SK-N-SH treated with all-trans-retinoic acid at 6 μM for 48 hours (cell line): ENCODE measurements around the gene DCDC2.

Experiments used
- ATAC-seq: fragments of 200-7000 bp; cut with Tn5 transposase; 3 replicates; pipeline ENCODE4 v1.9.1; 2020; ENCODE audit warnings: mild to moderate bottlenecking, moderate library complexity
- BACH2 ChIP-seq: fragments of 250-450 bp; sonication (Bioruptor Pico); IDR thresholded peaks from 2 replicates; pipeline ENCODE4 v1.9.0; 2021; ENCODE audit warnings: mild to moderate bottlenecking, borderline replicate concordance
- CSDC2 ChIP-seq: fragments of 250-450 bp; sonication (Bioruptor Pico); IDR thresholded peaks from 2 replicates; pipeline ENCODE4 v1.5.0; 2020; ENCODE audit warnings: mild to moderate bottlenecking, moderate library complexity
- ESRRG ChIP-seq: fragments of 250-450 bp; sonication (Bioruptor Pico); IDR thresholded peaks from 2 replicates; pipeline ENCODE4 v1.6.1; 2021; ENCODE audit warnings: mild to moderate bottlenecking
- ISL1 ChIP-seq: fragments of 250-450 bp; sonication (Bioruptor Pico); IDR thresholded peaks from 2 replicates; pipeline ENCODE4 v2.1.2; 2022; ENCODE audit warnings: mild to moderate bottlenecking, moderate library complexity
- OSR1 ChIP-seq: fragments of 250-450 bp; sonication (Bioruptor Pico); IDR thresholded peaks from 2 replicates; pipeline ENCODE4 v1.8.0; 2022; ENCODE audit warnings: moderate library complexity, mild to moderate bottlenecking, inconsistent platforms
- PPARA ChIP-seq: fragments of 250-450 bp; sonication (Bioruptor Pico); IDR thresholded peaks from 2 replicates; pipeline ENCODE4 v1.5.0; 2020; ENCODE audit warnings: mild to moderate bottlenecking, borderline replicate concordance
- RARB ChIP-seq: fragments of 250-450 bp; sonication (Bioruptor Pico); IDR thresholded peaks from 2 replicates; pipeline ENCODE4 v1.8.0; 2021; ENCODE audit warnings: mild to moderate bottlenecking, moderate library complexity
- SNAI2 ChIP-seq: fragments of 250-450 bp; sonication (Bioruptor Pico); IDR thresholded peaks from 2 replicates; pipeline ENCODE4 v1.5.0; 2020; ENCODE audit warnings: mild to moderate bottlenecking, moderate library complexity
- TCF4 ChIP-seq: fragments of 250-450 bp; sonication (Bioruptor Pico); IDR thresholded peaks from 2 replicates; pipeline ENCODE4 v1.8.0; 2021; ENCODE audit warnings: mild to moderate bottlenecking, moderate library complexity, borderline replicate concordance
- ZC3H10 ChIP-seq: fragments of 250-450 bp; sonication (Bioruptor Pico); IDR thresholded peaks from 2 replicates; pipeline ENCODE4 v1.5.1; 2021; ENCODE audit warnings: mild to moderate bottlenecking, moderate library complexity
- ZFP30 ChIP-seq: fragments of 450-650 bp; formaldehyde crosslinking; IDR thresholded peaks from 2 replicates; pipeline ENCODE4 v1.5.0; 2022; ENCODE audit warnings: mild to moderate bottlenecking, moderate library complexity
- ZNF565 ChIP-seq: fragments of 450-650 bp; formaldehyde crosslinking; conservative IDR thresholded peaks from 2 replicates; pipeline ENCODE4 v1.5.0; 2020; ENCODE audit warnings: low read depth, mild to moderate bottlenecking, moderate library complexity
- ZNF70 ChIP-seq: fragments of 450-650 bp; formaldehyde crosslinking; IDR thresholded peaks from 2 replicates; pipeline ENCODE4 v1.5.0; 2020; ENCODE audit warnings: mild to moderate bottlenecking, moderate library complexity
- TF ChIP-seq, protein P1 (sequence below): fragments of 250-450 bp; sonication (Bioruptor Pico); IDR thresholded peaks from 2 replicates; pipeline ENCODE4 v1.5.0; 2020; ENCODE audit warnings: mild to moderate bottlenecking, moderate library complexity
- TF ChIP-seq, protein P2 (sequence below): fragments of 250-450 bp; sonication (Bioruptor Pico); IDR thresholded peaks from 2 replicates; pipeline ENCODE4 v1.8.0; 2021; ENCODE audit warnings: low read depth, mild to moderate bottlenecking, moderate library complexity, borderline replicate concordance
- TF ChIP-seq, protein P3 (sequence below): fragments of 250-450 bp; sonication (Bioruptor Pico); IDR thresholded peaks from 2 replicates; pipeline ENCODE4 v1.5.1; 2021; ENCODE audit warnings: mild to moderate bottlenecking, moderate library complexity
- TF ChIP-seq, protein P4 (sequence below): fragments of 250-450 bp; sonication (Bioruptor Pico); IDR thresholded peaks from 2 replicates; pipeline ENCODE4 v1.8.0; 2020; ENCODE audit warnings: mild to moderate bottlenecking, moderate library complexity, borderline replicate concordance
- TF ChIP-seq, protein P5 (sequence below): fragments of 250-450 bp; sonication (Bioruptor Pico); IDR thresholded peaks from 2 replicates; pipeline ENCODE4 v1.5.1; 2020; ENCODE audit warnings: low read depth, mild to moderate bottlenecking, moderate library complexity

The DCDC2 gene

DNA sequence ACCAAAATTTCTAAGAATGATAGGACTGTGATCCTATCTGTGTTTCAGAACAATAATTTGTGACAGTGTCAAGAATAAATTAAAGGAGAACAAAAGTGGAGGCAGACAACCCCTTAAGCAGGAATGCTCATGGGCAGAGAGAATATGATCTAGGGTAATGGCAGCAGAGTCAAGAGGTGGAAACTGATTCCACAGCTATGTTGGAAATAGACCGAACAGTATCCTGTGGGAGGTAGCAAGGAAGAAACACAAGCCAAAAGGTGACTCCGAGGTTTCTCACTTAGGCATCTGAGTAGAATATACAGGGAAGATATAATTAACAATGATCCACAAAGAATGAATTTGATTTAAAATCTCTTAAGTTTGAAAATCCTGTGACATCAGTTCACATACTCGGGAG, 131.3 kb downstream of the DCDC2 start:
- no peak for ATAC-seq
- TF ChIP-seq SNAI2 (no peak), ZFP30 (CRISPR knock-in tag) (no peak), OSR1 (CRISPR knock-in tag) (no peak), ISL1 (CRISPR knock-in tag) (no peak)
- TF ChIP-seq, protein P1, sequence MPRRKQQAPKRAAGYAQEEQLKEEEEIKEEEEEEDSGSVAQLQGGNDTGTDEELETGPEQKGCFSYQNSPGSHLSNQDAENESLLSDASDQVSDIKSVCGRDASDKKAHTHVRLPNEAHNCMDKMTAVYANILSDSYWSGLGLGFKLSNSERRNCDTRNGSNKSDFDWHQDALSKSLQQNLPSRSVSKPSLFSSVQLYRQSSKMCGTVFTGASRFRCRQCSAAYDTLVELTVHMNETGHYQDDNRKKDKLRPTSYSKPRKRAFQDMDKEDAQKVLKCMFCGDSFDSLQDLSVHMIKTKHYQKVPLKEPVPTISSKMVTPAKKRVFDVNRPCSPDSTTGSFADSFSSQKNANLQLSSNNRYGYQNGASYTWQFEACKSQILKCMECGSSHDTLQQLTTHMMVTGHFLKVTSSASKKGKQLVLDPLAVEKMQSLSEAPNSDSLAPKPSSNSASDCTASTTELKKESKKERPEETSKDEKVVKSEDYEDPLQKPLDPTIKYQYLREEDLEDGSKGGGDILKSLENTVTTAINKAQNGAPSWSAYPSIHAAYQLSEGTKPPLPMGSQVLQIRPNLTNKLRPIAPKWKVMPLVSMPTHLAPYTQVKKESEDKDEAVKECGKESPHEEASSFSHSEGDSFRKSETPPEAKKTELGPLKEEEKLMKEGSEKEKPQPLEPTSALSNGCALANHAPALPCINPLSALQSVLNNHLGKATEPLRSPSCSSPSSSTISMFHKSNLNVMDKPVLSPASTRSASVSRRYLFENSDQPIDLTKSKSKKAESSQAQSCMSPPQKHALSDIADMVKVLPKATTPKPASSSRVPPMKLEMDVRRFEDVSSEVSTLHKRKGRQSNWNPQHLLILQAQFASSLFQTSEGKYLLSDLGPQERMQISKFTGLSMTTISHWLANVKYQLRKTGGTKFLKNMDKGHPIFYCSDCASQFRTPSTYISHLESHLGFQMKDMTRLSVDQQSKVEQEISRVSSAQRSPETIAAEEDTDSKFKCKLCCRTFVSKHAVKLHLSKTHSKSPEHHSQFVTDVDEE (CRISPR knock-in tag), result no peak

DNA sequence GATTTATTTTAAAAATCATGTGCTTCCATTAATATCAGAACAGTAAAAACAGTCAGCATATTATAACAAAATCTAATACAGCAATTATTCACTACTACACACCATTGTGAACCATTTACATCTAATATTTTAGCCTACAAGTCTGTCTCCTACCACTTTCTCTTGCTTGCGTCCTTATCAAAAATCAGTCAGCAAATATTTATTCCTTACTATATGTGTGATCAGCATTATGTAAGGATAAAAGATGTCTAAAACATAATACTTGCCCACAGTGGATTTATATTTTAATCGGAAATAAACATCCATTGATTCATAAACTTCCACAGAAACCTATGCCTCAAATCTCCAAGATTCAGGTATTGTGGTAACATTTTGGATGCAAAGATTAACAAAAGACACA, 132.0 kb downstream of the DCDC2 start:
- TF ChIP-seq ZFP30 (CRISPR knock-in tag) (no peak), ESRRG (no peak), OSR1 (CRISPR knock-in tag) (no peak), ZNF70 (CRISPR knock-in tag) (no peak), TCF4 (CRISPR knock-in tag) (no peak), PPARA (CRISPR knock-in tag) (no peak), CSDC2 (CRISPR knock-in tag) (no peak), ZNF565 (CRISPR knock-in tag) (no peak), SNAI2 (no peak), RARB (CRISPR knock-in tag) (no peak), BACH2 (CRISPR knock-in tag) (no peak)
- TF ChIP-seq, protein P2, sequence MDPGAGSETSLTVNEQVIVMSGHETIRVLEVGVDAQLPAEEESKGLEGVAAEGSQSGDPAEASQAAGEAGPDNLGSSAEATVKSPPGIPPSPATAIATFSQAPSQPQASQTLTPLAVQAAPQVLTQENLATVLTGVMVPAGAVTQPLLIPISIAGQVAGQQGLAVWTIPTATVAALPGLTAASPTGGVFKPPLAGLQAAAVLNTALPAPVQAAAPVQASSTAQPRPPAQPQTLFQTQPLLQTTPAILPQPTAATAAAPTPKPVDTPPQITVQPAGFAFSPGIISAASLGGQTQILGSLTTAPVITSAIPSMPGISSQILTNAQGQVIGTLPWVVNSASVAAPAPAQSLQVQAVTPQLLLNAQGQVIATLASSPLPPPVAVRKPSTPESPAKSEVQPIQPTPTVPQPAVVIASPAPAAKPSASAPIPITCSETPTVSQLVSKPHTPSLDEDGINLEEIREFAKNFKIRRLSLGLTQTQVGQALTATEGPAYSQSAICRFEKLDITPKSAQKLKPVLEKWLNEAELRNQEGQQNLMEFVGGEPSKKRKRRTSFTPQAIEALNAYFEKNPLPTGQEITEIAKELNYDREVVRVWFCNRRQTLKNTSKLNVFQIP, result no peak
- TF ChIP-seq, protein P3, sequence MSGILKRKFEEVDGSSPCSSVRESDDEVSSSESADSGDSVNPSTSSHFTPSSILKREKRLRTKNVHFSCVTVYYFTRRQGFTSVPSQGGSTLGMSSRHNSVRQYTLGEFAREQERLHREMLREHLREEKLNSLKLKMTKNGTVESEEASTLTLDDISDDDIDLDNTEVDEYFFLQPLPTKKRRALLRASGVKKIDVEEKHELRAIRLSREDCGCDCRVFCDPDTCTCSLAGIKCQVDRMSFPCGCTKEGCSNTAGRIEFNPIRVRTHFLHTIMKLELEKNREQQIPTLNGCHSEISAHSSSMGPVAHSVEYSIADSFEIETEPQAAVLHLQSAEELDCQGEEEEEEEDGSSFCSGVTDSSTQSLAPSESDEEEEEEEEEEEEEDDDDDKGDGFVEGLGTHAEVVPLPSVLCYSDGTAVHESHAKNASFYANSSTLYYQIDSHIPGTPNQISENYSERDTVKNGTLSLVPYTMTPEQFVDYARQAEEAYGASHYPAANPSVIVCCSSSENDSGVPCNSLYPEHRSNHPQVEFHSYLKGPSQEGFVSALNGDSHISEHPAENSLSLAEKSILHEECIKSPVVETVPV (CRISPR knock-in tag), result no peak
- TF ChIP-seq, protein P4, sequence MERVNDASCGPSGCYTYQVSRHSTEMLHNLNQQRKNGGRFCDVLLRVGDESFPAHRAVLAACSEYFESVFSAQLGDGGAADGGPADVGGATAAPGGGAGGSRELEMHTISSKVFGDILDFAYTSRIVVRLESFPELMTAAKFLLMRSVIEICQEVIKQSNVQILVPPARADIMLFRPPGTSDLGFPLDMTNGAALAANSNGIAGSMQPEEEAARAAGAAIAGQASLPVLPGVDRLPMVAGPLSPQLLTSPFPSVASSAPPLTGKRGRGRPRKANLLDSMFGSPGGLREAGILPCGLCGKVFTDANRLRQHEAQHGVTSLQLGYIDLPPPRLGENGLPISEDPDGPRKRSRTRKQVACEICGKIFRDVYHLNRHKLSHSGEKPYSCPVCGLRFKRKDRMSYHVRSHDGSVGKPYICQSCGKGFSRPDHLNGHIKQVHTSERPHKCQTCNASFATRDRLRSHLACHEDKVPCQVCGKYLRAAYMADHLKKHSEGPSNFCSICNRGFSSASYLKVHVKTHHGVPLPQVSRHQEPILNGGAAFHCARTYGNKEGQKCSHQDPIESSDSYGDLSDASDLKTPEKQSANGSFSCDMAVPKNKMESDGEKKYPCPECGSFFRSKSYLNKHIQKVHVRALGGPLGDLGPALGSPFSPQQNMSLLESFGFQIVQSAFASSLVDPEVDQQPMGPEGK (CRISPR knock-in tag), result no peak
- TF ChIP-seq, protein P5, sequence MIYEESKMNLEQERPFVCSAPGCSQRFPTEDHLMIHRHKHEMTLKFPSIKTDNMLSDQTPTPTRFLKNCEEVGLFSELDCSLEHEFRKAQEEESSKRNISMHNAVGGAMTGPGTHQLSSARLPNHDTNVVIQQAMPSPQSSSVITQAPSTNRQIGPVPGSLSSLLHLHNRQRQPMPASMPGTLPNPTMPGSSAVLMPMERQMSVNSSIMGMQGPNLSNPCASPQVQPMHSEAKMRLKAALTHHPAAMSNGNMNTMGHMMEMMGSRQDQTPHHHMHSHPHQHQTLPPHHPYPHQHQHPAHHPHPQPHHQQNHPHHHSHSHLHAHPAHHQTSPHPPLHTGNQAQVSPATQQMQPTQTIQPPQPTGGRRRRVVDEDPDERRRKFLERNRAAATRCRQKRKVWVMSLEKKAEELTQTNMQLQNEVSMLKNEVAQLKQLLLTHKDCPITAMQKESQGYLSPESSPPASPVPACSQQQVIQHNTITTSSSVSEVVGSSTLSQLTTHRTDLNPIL (CRISPR knock-in tag), result no peak
- ATAC-seq, result no peak

DNA sequence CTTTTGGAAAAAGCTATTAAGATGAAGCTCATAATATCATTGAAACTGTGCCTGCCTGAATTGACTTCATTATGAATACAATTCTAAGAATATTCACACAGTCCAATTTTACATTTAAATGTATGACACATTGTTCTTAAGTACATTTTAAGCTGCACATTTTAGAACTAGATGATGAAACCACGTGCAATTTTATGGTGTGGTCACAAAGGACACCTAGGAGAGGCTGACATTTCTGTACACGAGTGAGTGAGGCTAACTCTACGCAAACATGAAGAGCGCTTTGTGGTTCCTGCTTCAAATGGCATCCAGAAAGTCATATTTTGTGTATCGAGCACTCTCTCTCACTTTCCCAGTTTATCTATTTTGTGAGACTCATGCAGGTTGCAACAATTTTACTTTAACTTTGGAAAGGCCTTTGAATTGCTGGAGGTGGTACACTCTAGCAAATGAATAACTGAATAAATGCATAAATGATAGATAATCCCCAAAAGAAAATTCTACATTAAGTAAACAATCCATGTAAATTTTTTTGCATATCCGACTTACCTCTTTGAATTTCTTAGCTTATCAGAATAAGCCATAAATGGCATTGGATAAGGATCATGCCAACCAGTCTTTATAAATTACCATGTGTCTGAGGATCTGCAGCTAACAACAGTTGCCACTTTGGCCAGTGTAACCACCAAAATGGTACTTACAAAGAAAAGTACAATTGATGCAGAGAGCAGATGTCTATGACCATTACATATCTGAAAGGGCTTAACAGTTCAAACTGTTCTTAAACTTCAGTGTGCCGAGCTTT, 134.5 kb downstream of the DCDC2 start:
- ATAC-seq, result no peak
- TF ChIP-seq ZC3H10 (CRISPR knock-in tag), result no peak
- no peak for TF ChIP-seq RARB (CRISPR knock-in tag)
- TF ChIP-seq, protein P1 (CRISPR knock-in tag), result no peak
- TF ChIP-seq TCF4 (CRISPR knock-in tag), result no peak
- TF ChIP-seq, protein P2, result no peak
